Activated CD4-positive, alpha-beta T cell treated with anti-CD3 and anti-CD28 coated beads, Interleukin-2, amount 50 U/mL, for 16 hours (primary cell): ENCODE measurements around the gene ADARB2.
"Not testable (repeated sequence)": the region's sequence is repeated elsewhere in the genome, so short reads cannot be mapped to it uniquely, and the experiment has no call there.

Source experiments
- DNase-seq: peaks from one replicate; pipeline ENCODE4 v3.0.0-alpha.2; 2020

The ADARB2 gene

GRCh38 chr10:1737222-1738061 lies at the start of gene ADARB2:
TSS of gene ADARB2 (minus strand) at chr10:1737525.
- peak; percentile 14 for DNase-seq

- no peak for DNase-seq
Measured at GRCh38 chr10:1785835-1786234, 48.5 kb upstream of the ADARB2 start.

GRCh38 chr10:1782841-1783240 lies 45.5 kb upstream of the ADARB2 start:
- DNase-seq: no peak

GRCh38 chr10:1779796-1780195 lies 42.5 kb upstream of the ADARB2 start:
- DNase-seq: no peak

- no peak for DNase-seq
Measured at GRCh38 chr10:1778375-1778969, 41.1 kb upstream of the ADARB2 start.

- DNase-seq: no peak
Measured at GRCh38 chr10:1776127-1776662, 38.9 kb upstream of the ADARB2 start.

GRCh38 chr10:1774796-1775195 lies 37.5 kb upstream of the ADARB2 start:
- DNase-seq: no peak

GRCh38 chr10:1773204-1773603 lies 35.9 kb upstream of the ADARB2 start:
- not testable (repeated sequence) for DNase-seq

- DNase-seq: no peak
Measured at GRCh38 chr10:1766049-1766448, 28.7 kb upstream of the ADARB2 start.

GRCh38 chr10:1762076-1762475 lies 24.8 kb upstream of the ADARB2 start:
- no peak for DNase-seq

- no peak for DNase-seq
Measured at GRCh38 chr10:1754506-1755153, 17.3 kb upstream of the ADARB2 start.

- DNase-seq: no peak
Measured at GRCh38 chr10:1752153-1752552, 14.8 kb upstream of the ADARB2 start.

- no peak for DNase-seq
Measured at GRCh38 chr10:1747590-1748157, 10.3 kb upstream of the ADARB2 start.

- DNase-seq: no peak
Measured at GRCh38 chr10:1746796-1747195, 9.5 kb upstream of the ADARB2 start.

- no peak for DNase-seq
Measured at GRCh38 chr10:1745780-1746456, 8.6 kb upstream of the ADARB2 start.

GRCh38 chr10:1744524-1744923 lies 7.2 kb upstream of the ADARB2 start:
- DNase-seq: no peak

GRCh38 chr10:1743141-1743540 lies 5.8 kb upstream of the ADARB2 start:
- no peak for DNase-seq

- DNase-seq: no peak
Measured at GRCh38 chr10:1741450-1741849, 4.1 kb upstream of the ADARB2 start.

- DNase-seq: no peak
Measured at GRCh38 chr10:1739751-1740150, 2.4 kb upstream of the ADARB2 start.

- DNase-seq: no peak
Measured at GRCh38 chr10:1738950-1739349, 1.6 kb upstream of the ADARB2 start.

- DNase-seq: no peak
Measured at GRCh38 chr10:1736972-1737221, 428 bp downstream of the ADARB2 start.

- DNase-seq: no peak
Measured at GRCh38 chr10:1736144-1736971, 967 bp downstream of the ADARB2 start.
